ENCODE data around the gene PSMD1.

DNA sequence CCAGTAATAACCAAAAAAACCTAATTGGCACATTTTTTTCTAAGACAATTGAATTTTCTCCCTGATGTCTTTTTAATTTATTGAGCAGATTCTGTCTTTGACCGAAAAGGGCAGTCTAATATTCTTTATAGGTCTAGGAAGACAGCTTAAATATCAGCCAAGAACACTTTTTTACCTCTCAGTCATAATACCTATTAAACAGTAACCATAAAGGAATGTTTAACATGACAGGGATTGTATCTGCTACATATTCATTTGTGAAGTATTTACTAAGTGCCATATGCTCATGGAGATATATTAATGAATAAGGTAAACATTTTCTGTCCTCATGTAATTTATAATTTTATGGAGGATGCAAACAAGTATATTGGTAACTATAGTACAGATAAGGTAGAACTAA lies 71.3 kb downstream of the PSMD1 start:
- TF ChIP-seq, protein P1, sequence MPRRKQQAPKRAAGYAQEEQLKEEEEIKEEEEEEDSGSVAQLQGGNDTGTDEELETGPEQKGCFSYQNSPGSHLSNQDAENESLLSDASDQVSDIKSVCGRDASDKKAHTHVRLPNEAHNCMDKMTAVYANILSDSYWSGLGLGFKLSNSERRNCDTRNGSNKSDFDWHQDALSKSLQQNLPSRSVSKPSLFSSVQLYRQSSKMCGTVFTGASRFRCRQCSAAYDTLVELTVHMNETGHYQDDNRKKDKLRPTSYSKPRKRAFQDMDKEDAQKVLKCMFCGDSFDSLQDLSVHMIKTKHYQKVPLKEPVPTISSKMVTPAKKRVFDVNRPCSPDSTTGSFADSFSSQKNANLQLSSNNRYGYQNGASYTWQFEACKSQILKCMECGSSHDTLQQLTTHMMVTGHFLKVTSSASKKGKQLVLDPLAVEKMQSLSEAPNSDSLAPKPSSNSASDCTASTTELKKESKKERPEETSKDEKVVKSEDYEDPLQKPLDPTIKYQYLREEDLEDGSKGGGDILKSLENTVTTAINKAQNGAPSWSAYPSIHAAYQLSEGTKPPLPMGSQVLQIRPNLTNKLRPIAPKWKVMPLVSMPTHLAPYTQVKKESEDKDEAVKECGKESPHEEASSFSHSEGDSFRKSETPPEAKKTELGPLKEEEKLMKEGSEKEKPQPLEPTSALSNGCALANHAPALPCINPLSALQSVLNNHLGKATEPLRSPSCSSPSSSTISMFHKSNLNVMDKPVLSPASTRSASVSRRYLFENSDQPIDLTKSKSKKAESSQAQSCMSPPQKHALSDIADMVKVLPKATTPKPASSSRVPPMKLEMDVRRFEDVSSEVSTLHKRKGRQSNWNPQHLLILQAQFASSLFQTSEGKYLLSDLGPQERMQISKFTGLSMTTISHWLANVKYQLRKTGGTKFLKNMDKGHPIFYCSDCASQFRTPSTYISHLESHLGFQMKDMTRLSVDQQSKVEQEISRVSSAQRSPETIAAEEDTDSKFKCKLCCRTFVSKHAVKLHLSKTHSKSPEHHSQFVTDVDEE (CRISPR knock-in tag; IDR thresholded peaks at IDR 0.05): no peak
- no peak for TF ChIP-seq SNAI2 (CRISPR knock-in tag; IDR thresholded peaks at IDR 0.05)
- TF ChIP-seq, protein P2, sequence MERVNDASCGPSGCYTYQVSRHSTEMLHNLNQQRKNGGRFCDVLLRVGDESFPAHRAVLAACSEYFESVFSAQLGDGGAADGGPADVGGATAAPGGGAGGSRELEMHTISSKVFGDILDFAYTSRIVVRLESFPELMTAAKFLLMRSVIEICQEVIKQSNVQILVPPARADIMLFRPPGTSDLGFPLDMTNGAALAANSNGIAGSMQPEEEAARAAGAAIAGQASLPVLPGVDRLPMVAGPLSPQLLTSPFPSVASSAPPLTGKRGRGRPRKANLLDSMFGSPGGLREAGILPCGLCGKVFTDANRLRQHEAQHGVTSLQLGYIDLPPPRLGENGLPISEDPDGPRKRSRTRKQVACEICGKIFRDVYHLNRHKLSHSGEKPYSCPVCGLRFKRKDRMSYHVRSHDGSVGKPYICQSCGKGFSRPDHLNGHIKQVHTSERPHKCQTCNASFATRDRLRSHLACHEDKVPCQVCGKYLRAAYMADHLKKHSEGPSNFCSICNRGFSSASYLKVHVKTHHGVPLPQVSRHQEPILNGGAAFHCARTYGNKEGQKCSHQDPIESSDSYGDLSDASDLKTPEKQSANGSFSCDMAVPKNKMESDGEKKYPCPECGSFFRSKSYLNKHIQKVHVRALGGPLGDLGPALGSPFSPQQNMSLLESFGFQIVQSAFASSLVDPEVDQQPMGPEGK (CRISPR knock-in tag; IDR thresholded peaks at IDR 0.05; ENCODE audit: borderline replicate concordance): no peak
- no peak for TF ChIP-seq TOX (CRISPR knock-in tag; IDR thresholded peaks at IDR 0.05; ENCODE audit: borderline replicate concordance)
- TF ChIP-seq, protein P3, sequence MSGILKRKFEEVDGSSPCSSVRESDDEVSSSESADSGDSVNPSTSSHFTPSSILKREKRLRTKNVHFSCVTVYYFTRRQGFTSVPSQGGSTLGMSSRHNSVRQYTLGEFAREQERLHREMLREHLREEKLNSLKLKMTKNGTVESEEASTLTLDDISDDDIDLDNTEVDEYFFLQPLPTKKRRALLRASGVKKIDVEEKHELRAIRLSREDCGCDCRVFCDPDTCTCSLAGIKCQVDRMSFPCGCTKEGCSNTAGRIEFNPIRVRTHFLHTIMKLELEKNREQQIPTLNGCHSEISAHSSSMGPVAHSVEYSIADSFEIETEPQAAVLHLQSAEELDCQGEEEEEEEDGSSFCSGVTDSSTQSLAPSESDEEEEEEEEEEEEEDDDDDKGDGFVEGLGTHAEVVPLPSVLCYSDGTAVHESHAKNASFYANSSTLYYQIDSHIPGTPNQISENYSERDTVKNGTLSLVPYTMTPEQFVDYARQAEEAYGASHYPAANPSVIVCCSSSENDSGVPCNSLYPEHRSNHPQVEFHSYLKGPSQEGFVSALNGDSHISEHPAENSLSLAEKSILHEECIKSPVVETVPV (CRISPR knock-in tag; IDR thresholded peaks at IDR 0.05): no peak
